Measurements from ENCODE around the gene ELMO2. TPM values are rescaled to one million over a fixed set of nuclear protein-coding genes. Genes with fewer than 3 reads are reported as not detected.

ELMO2 gene
- total and polyA plus RNA-seq, 4 donors = 19.6 to 56.5 (median 45.9) TPM

DNA sequence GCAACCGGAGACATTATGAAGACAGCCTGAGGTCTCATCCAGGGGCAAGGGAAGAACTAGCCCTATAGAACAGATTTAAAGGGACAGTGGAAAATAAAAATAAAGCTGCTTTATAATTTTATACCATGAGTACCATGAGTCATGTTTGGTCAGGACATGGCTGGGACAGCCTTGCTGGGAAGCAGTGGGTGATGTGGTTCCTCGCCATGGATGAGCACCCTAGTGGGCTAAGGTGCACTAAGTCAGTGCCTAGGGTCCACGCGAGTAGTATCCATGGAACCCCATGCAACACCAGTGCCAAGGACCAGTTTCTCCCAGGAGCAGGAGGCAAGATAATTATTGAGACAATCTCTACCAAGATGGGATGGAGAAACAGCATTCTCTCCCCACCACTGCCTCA lies 33.4 kb upstream of the ELMO2 start:
- 88 to 92% methylated on average over 4 of the region's 4 CpGs for WGBS, 2 donors
- no peak for TF ChIP-seq CTCF (IDR thresholded peaks at IDR 0.05; ENCODE audit: control extremely low read depth, extremely low read depth)
- Histone ChIP-seq H3K4me3 (no peak overlapping the region), H3K9ac (ENCODE audit: insufficient read depth in 1 of 2, low read length in 2 of 2) (no peak overlapping the region), H3K4me1 (ENCODE audit: control insufficient read depth in 5 of 5, insufficient read depth in 5 of 5, low read length in 5 of 5) (no peaks in the 10 kb centered on the region), H3K36me3 (ENCODE audit: control insufficient read depth in 4 of 4, insufficient read depth in 4 of 4, low read length in 4 of 4) (no peaks in the 10 kb centered on the region), H3K9me3 (ENCODE audit: control insufficient read depth in 4 of 4, insufficient read depth in 3 of 4, low read length in 3 of 4) (peaks cover 0 to under 1% (median 0%) of the 10 kb centered on the region in 4 donors), H3K27ac (ENCODE audit: low read depth in 1 of 2, low read length in 1 of 2) (no peak overlapping the region), H3K27me3 (ENCODE audit: control insufficient read depth in 3 of 3, insufficient read depth in 3 of 3, low read length in 2 of 3) (no peaks in the 10 kb centered on the region)
- no peak for ATAC-seq (ENCODE audit: insufficient read depth, low FRiP score)
- DNase-seq = no peak

DNA sequence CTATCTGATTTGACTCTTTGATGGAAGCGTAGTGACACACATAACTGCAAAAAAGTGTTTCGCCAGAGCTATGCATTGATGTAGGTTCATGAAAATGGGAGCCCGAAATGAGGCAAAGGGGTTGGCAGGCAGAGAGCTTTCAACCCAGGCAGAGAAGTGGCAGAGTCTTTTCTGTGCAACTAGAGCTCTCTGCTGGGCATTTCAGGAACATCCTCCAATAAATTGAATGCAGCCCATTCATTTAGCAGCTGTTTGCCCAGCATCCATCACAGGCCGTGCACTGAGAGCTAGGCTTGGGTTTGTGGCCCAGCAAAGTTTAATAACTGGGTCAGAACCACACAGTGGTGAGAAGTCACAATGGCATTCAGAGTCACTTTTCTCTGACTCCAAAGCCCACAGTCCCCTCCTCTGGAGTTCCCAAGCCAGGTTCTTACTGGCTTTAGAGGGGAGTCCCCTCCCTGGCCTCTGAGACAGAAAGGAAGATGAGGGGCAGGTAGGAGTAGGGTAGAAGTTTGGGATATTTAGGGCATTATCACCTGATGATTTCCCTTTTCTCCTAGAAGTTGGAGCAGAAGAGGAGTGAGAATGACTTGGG lies 31.8 kb upstream of the ELMO2 start:
- Histone ChIP-seq H3K27ac (ENCODE audit: low read depth in 1 of 2, low read length in 1 of 2) (no peak overlapping the region), H3K36me3 (ENCODE audit: control insufficient read depth in 4 of 4, insufficient read depth in 4 of 4, low read length in 4 of 4) (no peaks in the 10 kb centered on the region), H3K4me3 (no peak overlapping the region), H3K9me3 (ENCODE audit: control insufficient read depth in 4 of 4, insufficient read depth in 3 of 4, low read length in 3 of 4) (peaks cover 0 to 1% (median 0%) of the 10 kb centered on the region in 4 donors), H3K4me1 (ENCODE audit: control insufficient read depth in 5 of 5, insufficient read depth in 5 of 5, low read length in 5 of 5) (no peaks in the 10 kb centered on the region), H3K9ac (ENCODE audit: insufficient read depth in 1 of 2, low read length in 2 of 2) (no peak overlapping the region), H3K27me3 (ENCODE audit: control insufficient read depth in 3 of 3, insufficient read depth in 3 of 3, low read length in 2 of 3) (no peaks in the 10 kb centered on the region)
- DNase-seq = peak in 2 of 3 donors; percentile 41 to 51
- 71% methylated on average over 4 of the region's 4 CpGs for WGBS, 2 donors
- no peak for TF ChIP-seq CTCF (IDR thresholded peaks at IDR 0.05; ENCODE audit: control extremely low read depth, extremely low read depth)
- ATAC-seq (ENCODE audit: insufficient read depth, low FRiP score) = no peak

DNA sequence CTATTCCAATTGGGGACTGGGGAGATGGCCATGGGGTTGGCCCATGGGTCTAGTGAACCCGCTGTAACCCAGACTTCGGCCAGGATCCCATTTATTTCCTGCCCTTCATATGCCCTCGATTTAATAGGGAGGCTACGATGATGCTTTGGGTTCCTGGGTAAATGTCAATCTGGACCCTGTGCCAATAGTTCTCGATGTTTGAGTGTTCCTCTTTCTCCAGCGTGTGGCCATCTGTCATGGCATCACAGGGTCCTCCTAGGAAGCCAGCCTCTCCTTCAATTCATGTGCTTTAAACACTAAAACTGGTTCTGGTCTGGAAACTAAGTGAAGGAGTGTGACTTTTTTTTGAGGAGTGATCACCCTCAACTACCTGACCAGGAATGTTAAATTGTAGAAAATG lies 28.7 kb upstream of the ELMO2 start:
- no peak for TF ChIP-seq CTCF (IDR thresholded peaks at IDR 0.05; ENCODE audit: control extremely low read depth, extremely low read depth)
- peaks cover 0 to 1% (median 0%) of the 10 kb centered on the region in 4 donors for H3K9me3 ChIP-seq (ENCODE audit: control insufficient read depth in 4 of 4, insufficient read depth in 3 of 4, low read length in 3 of 4)
- H3K4me1 ChIP-seq (ENCODE audit: control insufficient read depth in 5 of 5, insufficient read depth in 5 of 5, low read length in 5 of 5) = no peaks in the 10 kb centered on the region
- no peaks in the 10 kb centered on the region for H3K36me3 ChIP-seq (ENCODE audit: control insufficient read depth in 4 of 4, insufficient read depth in 4 of 4, low read length in 4 of 4)
- no peak overlapping the region for H3K9ac ChIP-seq (ENCODE audit: insufficient read depth in 1 of 2, low read length in 2 of 2)
- no peak overlapping the region for H3K27ac ChIP-seq (ENCODE audit: low read depth in 1 of 2, low read length in 1 of 2)
- 92 to 94% methylated on average over 6 of the region's 6 CpGs for WGBS, 2 donors
- H3K4me3 ChIP-seq = no peak overlapping the region
- no peak for DNase-seq
- no peak for ATAC-seq (ENCODE audit: insufficient read depth, low FRiP score)
- no peaks in the 10 kb centered on the region for H3K27me3 ChIP-seq (ENCODE audit: control insufficient read depth in 3 of 3, insufficient read depth in 3 of 3, low read length in 2 of 3)

GRCh38 chr20:46434597-46434996 lies 28.2 kb upstream of the ELMO2 start:
- Histone ChIP-seq H3K36me3 (ENCODE audit: control insufficient read depth in 4 of 4, insufficient read depth in 4 of 4, low read length in 4 of 4) (no peaks in the 10 kb centered on the region), H3K4me3 (no peak overlapping the region), H3K4me1 (ENCODE audit: control insufficient read depth in 5 of 5, insufficient read depth in 5 of 5, low read length in 5 of 5) (no peaks in the 10 kb centered on the region), H3K27ac (ENCODE audit: low read depth in 1 of 2, low read length in 1 of 2) (no peak overlapping the region), H3K9me3 (ENCODE audit: control insufficient read depth in 4 of 4, insufficient read depth in 3 of 4, low read length in 3 of 4) (peaks cover 0 to 1% (median 0%) of the 10 kb centered on the region in 4 donors), H3K27me3 (ENCODE audit: control insufficient read depth in 3 of 3, insufficient read depth in 3 of 3, low read length in 2 of 3) (no peaks in the 10 kb centered on the region), H3K9ac (ENCODE audit: insufficient read depth in 1 of 2, low read length in 2 of 2) (no peak overlapping the region)
- ATAC-seq (ENCODE audit: insufficient read depth, low FRiP score) (no peak), DNase-seq (no peak)
- no peak for TF ChIP-seq CTCF (IDR thresholded peaks at IDR 0.05; ENCODE audit: control extremely low read depth, extremely low read depth)
